Activated T-cell treated with anti-CD3 and anti-CD28 coated beads, Interleukin-2, amount 50 U/mL, for 24 hours (primary cell): ENCODE data around the gene ZNF132.
"Not testable (repeated sequence)": the region's sequence is repeated elsewhere in the genome, so short reads cannot be mapped to it uniquely, and the experiment has no call there.

Source experiments
- DNase-seq: peaks from one replicate; pipeline ENCODE4 v3.0.0-alpha.2; 2020
- H3K27ac Mint-ChIP-seq: 2 replicates; pipeline ENCODE4 v1.8.0; 2020; ENCODE audit warnings: mild to moderate bottlenecking, mixed read lengths
- H3K27me3 Mint-ChIP-seq: 2 replicates; pipeline ENCODE4 v1.8.0; 2020; ENCODE audit warnings: mixed read lengths
- H3K36me3 Mint-ChIP-seq: 2 replicates; pipeline ENCODE4 v1.8.0; 2020; ENCODE audit warnings: low read depth, mixed read lengths
- H3K4me1 Mint-ChIP-seq: 2 replicates; pipeline ENCODE4 v1.8.0; 2020; ENCODE audit warnings: low read depth, mixed read lengths
- H3K4me3 Mint-ChIP-seq: 2 replicates; pipeline ENCODE4 v1.8.0; 2020; ENCODE audit warnings: mild to moderate bottlenecking, moderate library complexity, mixed read lengths
- H3K9me3 Mint-ChIP-seq: 2 replicates; pipeline ENCODE4 v1.8.0; 2020; ENCODE audit warnings: mixed read lengths

Gene ZNF132

DNA sequence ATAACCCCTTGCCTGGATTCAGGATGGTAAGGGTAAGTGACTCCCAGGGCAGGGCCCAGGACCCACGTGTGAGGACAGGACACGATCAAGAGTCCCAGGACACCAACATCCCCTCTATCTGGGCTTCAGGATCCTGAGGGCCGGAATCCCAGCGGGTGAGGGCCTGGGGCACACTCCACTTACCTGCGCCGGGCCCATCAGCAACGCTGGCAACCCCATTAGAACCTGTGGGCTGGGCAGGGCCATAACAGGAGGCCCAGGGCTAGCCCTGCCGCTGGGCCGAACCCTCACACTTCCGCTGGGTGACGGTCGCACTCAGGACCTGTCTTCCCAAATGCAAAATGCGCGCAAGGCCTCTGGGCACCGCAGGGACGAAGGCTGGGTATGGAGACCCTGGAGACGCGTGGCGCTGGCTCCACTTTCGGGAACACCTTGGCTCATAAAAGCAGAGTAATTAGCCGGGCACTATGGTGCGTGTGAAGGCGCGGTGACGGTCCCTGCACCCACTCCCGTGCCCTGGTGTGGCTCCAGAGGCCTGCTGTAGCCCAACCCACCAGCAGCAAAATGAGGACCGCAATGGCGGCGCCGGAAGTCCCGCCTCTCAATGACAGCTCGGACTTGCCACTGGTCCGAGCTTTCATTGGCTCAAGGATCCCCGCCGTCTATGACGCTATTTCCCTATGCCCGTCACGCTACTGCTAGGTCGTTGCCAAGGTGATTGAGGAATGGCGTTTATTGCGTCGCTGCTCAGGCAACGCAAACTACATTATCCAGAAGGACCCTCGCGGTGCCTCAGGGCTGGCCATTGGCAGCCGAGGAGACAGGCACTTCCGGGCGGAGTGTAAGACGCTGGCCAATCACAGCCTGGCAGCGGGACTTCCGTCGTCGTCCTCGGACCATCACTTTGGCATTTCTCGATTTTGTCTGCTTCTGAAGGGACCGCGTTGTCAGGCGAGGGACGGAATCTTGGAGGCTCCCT is at the start of gene ZNF132:
ZNF132 (minus strand) TSS at position 578 of the 979 bp plus-strand sequence; CDS start at position 246, 332 bp downstream.
- Mint-ChIP-seq H3K27ac (peak within 1 kb of the TSS; percentile 96), H3K27me3 (no peaks in the 10 kb centered on the region), H3K4me3 (peak within 1 kb of the TSS; percentile 87), H3K36me3 (peaks cover 54% of the 10 kb centered on the region), H3K9me3 (peaks cover 50% of the 10 kb centered on the region), H3K4me1 (peaks cover 30% of the 10 kb centered on the region)
- DNase-seq, result peak; percentile 93

DNA sequence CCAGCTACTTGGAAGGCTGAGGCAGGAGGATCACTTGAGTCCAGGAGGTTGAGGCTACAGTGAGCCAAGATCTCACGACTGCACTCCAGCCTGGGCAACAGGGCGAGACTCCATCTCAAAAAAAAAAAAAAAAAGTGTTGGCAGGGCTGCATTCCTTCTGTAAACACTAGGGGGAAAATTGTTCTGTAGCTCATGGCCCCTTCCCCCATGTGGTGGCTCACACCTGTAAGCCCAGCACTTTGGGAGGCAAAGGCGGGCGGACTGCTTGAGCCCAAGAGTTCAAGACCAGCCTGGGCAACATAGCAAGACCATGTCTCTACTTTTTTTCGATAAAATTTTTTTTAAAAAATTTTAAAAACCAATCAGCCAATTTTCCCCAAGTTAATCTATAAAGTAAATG is 44.4 kb upstream of the ZNF132 start:
- Mint-ChIP-seq H3K36me3 (peaks cover 28% of the 10 kb centered on the region), H3K4me1 (peaks cover 13% of the 10 kb centered on the region)
- H3K4me3 Mint-ChIP-seq, H3K27me3 Mint-ChIP-seq, H3K9me3 Mint-ChIP-seq, H3K27ac Mint-ChIP-seq, DNase-seq: not testable (repeated sequence)

GRCh38 chr19:58483776-58484175 is 43.8 kb upstream of the ZNF132 start:
- DNase-seq, result no peak
- Mint-ChIP-seq H3K4me3 (no peak overlapping the region), H3K36me3 (peaks cover 34% of the 10 kb centered on the region), H3K27me3 (no peaks in the 10 kb centered on the region), H3K4me1 (peaks cover 7% of the 10 kb centered on the region), H3K27ac (no peak overlapping the region), H3K9me3 (no peaks in the 10 kb centered on the region)

DNA sequence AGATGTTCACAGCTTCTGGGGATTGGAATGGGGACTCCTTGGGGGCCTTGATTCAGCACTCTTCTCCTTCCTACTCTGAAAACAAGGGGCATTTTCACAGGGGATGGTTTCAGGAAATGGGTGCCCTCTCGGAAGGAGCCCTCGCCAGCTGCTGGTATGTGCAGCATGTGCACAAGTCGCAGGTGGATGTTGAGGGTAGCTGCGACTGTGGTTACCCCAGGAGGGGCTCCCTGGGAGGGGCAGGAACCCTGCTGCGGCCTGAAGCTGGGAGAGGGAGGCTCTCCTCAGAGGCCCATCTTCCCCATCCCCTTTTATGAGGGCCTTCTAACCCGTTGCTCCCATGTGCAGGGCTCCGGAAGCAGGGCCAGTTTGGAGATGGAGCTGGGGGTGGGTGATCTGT is 42.4 kb upstream of the ZNF132 start:
- no peak overlapping the region for H3K27ac Mint-ChIP-seq

GRCh38 chr19:58480831-58481230 is 40.9 kb upstream of the ZNF132 start:
- H3K4me3 Mint-ChIP-seq, result no peak overlapping the region
- peaks cover 11% of the 10 kb centered on the region for H3K4me1 Mint-ChIP-seq
- no peaks in the 10 kb centered on the region for H3K9me3 Mint-ChIP-seq
- DNase-seq, result no peak
- no peak overlapping the region for H3K27ac Mint-ChIP-seq
- no peaks in the 10 kb centered on the region for H3K27me3 Mint-ChIP-seq
- peaks cover 36% of the 10 kb centered on the region for H3K36me3 Mint-ChIP-seq

More for the DNA sequence above, 42.4 kb upstream of the ZNF132 start:
- H3K4me1 Mint-ChIP-seq, result peaks cover 2% of the 10 kb centered on the region
- DNase-seq, result no peak
- no peaks in the 10 kb centered on the region for H3K9me3 Mint-ChIP-seq
- peaks cover 39% of the 10 kb centered on the region for H3K36me3 Mint-ChIP-seq
- no peaks in the 10 kb centered on the region for H3K27me3 Mint-ChIP-seq
- no peak overlapping the region for H3K4me3 Mint-ChIP-seq

DNA sequence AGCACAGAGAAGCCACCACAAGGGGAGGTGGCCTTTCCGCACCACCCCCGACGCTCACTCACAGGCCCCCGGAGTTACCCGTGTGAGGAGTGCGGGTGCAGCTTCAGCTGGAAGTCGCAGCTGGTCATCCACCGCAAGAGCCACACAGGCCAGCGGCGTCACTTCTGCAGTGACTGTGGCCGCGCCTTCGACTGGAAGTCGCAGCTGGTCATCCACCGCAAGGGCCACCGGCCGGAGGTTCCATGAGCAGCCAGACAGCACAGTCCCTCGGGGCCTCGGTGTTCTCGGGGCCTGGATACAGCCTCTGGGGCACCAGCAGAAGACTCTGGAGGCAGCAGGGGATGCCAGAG is 40.5 kb upstream of the ZNF132 start:
- Mint-ChIP-seq H3K27me3 (no peaks in the 10 kb centered on the region), H3K4me1 (peaks cover 14% of the 10 kb centered on the region), H3K27ac (no peak overlapping the region), H3K4me3 (no peak overlapping the region), H3K9me3 (no peaks in the 10 kb centered on the region), H3K36me3 (peaks cover 36% of the 10 kb centered on the region)
- no peak for DNase-seq

GRCh38 chr19:58479736-58480480 is 40.0 kb upstream of the ZNF132 start:
- Mint-ChIP-seq H3K27ac (no peak overlapping the region), H3K27me3 (no peaks in the 10 kb centered on the region), H3K4me3 (no peak overlapping the region), H3K9me3 (no peaks in the 10 kb centered on the region), H3K4me1 (peaks cover 19% of the 10 kb centered on the region), H3K36me3 (peaks cover 36% of the 10 kb centered on the region)
- no peak for DNase-seq

- DNase-seq, result no peak
- no peak overlapping the region for H3K4me3 Mint-ChIP-seq
- peaks cover 25% of the 10 kb centered on the region for H3K4me1 Mint-ChIP-seq
- H3K27ac Mint-ChIP-seq, result peak overlapping the region; percentile 56
- H3K9me3 Mint-ChIP-seq, result no peaks in the 10 kb centered on the region
- peaks cover 36% of the 10 kb centered on the region for H3K36me3 Mint-ChIP-seq
- no peaks in the 10 kb centered on the region for H3K27me3 Mint-ChIP-seq
These were observed 39.4 kb upstream of the ZNF132 start for GRCh38 chr19:58479303-58479702.

DNA sequence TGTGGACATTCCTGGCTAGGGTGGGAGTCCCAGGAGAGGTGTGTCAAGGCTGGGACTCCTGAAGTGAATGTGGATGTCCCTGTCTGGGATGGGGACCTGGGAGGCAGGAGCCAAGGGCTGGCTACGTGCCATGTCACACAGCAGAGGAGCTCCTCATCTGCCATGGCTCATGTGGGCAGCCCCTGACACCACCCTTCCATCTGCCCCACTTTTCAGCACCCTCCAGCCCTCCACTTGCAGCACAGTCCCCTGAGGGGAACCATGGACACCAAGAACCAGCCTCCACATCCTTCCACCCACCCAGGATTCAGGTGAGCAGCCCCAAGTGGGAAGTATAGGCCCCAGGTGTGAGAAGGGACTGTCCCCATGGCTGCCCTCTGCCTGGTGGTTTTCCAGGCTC is 37.9 kb upstream of the ZNF132 start:
- Mint-ChIP-seq H3K4me1 (peaks cover 27% of the 10 kb centered on the region), H3K36me3 (peaks cover 46% of the 10 kb centered on the region), H3K27ac (peak overlapping the region; percentile 99), H3K4me3 (no peak overlapping the region), H3K9me3 (no peaks in the 10 kb centered on the region), H3K27me3 (no peaks in the 10 kb centered on the region)
- DNase-seq, result no peak

GRCh38 chr19:58477130-58477529 is 37.2 kb upstream of the ZNF132 start:
- peak overlapping the region; percentile 99 for H3K27ac Mint-ChIP-seq
- peaks cover 28% of the 10 kb centered on the region for H3K4me1 Mint-ChIP-seq
- DNase-seq, result no peak
- peaks cover 46% of the 10 kb centered on the region for H3K36me3 Mint-ChIP-seq
- H3K9me3 Mint-ChIP-seq, result no peaks in the 10 kb centered on the region
- peak overlapping the region; percentile 88 for H3K4me3 Mint-ChIP-seq
- no peaks in the 10 kb centered on the region for H3K27me3 Mint-ChIP-seq

GRCh38 chr19:58476498-58477015 is 36.6 kb upstream of the ZNF132 start:
- peak overlapping the region; percentile 99 for H3K27ac Mint-ChIP-seq
- no peaks in the 10 kb centered on the region for H3K27me3 Mint-ChIP-seq
- peaks cover 28% of the 10 kb centered on the region for H3K4me1 Mint-ChIP-seq
- peaks cover 46% of the 10 kb centered on the region for H3K36me3 Mint-ChIP-seq
- H3K9me3 Mint-ChIP-seq, result no peaks in the 10 kb centered on the region
- peak overlapping the region; percentile 88 for H3K4me3 Mint-ChIP-seq
- no peak for DNase-seq

DNA sequence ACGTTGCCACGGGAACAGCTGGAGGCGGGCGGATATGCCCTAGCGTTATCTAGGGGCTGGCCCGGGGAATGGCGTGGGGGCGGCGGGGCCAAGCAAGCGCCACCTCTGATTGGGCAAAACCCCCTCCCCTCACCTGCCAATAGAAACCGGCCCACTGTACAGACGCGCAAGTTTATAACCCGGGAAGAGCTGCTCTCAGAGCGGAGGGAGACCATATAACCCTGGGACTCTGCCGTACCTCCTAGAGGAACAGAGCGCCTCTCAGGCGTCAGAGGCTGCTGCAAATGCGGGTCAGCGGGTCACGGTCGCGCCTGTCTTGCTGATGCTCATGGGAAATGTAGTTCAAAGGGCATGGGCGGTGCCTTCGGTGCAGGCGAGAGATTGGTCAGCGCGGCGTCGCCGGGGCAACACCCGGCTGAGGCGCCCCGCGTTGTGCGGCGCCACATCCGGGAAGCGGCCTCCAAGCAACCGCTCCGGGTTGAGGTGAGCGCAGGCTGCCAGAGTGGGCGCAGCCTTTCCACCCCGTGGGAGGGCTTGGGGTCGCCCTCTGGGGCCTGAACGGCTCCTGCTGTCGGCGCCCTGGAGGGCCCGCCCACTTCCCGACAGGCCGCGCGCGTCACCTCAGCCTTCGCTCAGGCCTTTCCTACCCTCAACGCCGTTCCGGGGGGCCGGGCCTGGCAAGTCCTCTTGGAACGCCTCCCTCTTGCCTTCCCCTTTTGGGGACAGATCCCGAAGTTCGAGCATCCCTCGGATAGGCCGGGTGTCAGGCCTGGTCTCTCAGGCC is 36.0 kb upstream of the ZNF132 start, which contains the start of gene ZNF446:
ZNF446 (plus strand) TSS at position 639 of the 784 bp plus-strand sequence. CDS start 867 bp downstream, outside the sequence.
- H3K9me3 Mint-ChIP-seq, result no peaks in the 10 kb centered on the region
- H3K4me1 Mint-ChIP-seq, result peaks cover 28% of the 10 kb centered on the region
- peak; percentile 96 for DNase-seq
- H3K27ac Mint-ChIP-seq, result peak within 1 kb of the TSS; percentile 99
- H3K27me3 Mint-ChIP-seq, result no peaks in the 10 kb centered on the region
- H3K4me3 Mint-ChIP-seq, result peak within 1 kb of the TSS; percentile 88
- peaks cover 43% of the 10 kb centered on the region for H3K36me3 Mint-ChIP-seq

DNA sequence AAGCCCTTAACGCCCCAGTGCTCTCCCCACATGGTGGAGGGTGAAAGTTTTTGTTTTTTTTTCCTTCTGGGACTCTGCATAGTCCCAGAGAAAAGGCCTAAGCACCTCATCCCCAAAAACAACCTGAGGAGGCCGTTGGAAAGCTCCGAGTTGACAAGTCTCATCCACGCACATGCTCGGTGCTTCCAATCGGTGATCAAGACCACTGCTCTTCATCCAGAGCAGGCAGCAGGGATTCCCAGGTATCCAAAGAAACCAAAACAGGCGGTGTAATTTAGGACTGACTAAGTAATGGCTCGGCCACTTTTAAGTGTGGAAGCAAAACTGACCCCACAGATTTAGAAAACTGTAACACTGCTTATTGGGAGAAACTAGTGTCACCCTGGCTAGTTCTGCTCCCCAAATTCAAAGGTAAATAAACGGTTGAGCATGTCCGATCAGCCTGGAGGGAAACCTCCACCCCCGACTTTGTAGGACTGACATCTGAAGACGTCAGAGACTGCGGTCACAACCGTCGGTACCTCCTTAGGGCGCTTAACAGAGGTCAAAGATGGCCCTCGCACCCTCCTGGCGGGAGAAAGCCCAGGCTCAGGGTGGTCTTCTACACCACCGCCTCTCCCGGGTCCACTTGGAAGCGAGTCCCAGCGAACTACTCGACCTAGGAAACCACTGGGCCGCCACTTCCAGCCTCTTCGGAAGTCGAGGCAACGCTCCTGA is 35.2 kb upstream of the ZNF132 start:
- Mint-ChIP-seq H3K4me3 (peak overlapping the region; percentile 88), H3K9me3 (no peaks in the 10 kb centered on the region), H3K4me1 (peaks cover 28% of the 10 kb centered on the region), H3K27ac (peak overlapping the region; percentile 99), H3K36me3 (peaks cover 49% of the 10 kb centered on the region), H3K27me3 (no peaks in the 10 kb centered on the region)
- no peak for DNase-seq
